Adrenal gland (tissue), 12 donors: ENCODE measurements around the gene STPG4. TPM values are rescaled to one million over a fixed set of nuclear protein-coding genes. Genes with fewer than 3 reads are reported as not detected.
A peak's percentile ranks its signal among the peaks of the same experiment; 100 is the strongest.

Experiments
- DNase-seq, 7 donors: peaks; one replicate each; pipeline ENCODE4 v3.0.0-alpha.2; 2019 to 2020
- H3K27ac ChIP-seq, 5 donors: fragments of 200-600 bp; sonication (generic) in 4 of 5; 1 replicate in 3 of 5; 2 replicates in 2 of 5; pipeline versions ENCODE4 v1.5.1 to v1.8.0; 2016 to 2020; ENCODE audit warnings: mild to moderate bottlenecking in 1 of 5
- H3K27me3 ChIP-seq: fragments of 200-600 bp; 2 replicates; pipeline ENCODE4 v1.8.0; 2021
- H3K36me3 ChIP-seq, 2 donors: fragments of 200-600 bp; replicated peaks in 1 of 2; 1 replicate in 1 of 2; 2 replicates in 1 of 2; pipeline versions ENCODE4 v1.5.1 to v1.8.0; 2018 to 2022
- H3K4me1 ChIP-seq, 2 donors: fragments of 200-600 bp; replicated peaks in 1 of 2; 1 replicate in 1 of 2; 2 replicates in 1 of 2; pipeline versions ENCODE4 v1.5.1 to v1.8.0; 2018 to 2021
- H3K4me3 ChIP-seq, 4 donors: fragments of 200-600 bp; sonication (generic) in 3 of 4; one replicate each; pipeline ENCODE4 v1.5.1; 2016 to 2018
- H3K9me3 ChIP-seq, 3 donors: fragments of 200-600 bp; sonication (generic) in 1 of 3; replicated peaks in 1 of 3; 1 replicate in 2 of 3; 2 replicates in 1 of 3; pipeline versions ENCODE4 v1.5.1 to v1.8.0; 2016 to 2021
- CTCF ChIP-seq, 6 experiments: fragments of 450-650 bp in 4 of 6; fragments of 200-600 bp in 2 of 6; sonication (generic) in 1 of 6; IDR thresholded peaks; 1 replicate in 5 of 6; 2 replicates in 1 of 6; pipeline versions ENCODE4 v1.5.1 to v1.8.0; 2016 to 2021; ENCODE audit warnings: antibody characterized with exemption in 6 of 6, mild to moderate bottlenecking in 2 of 6, moderate library complexity in 1 of 6
- POLR2A ChIP-seq, 2 donors: fragments of 450-650 bp; IDR thresholded peaks; one replicate each; pipeline ENCODE4 v1.6.1; 2017; ENCODE audit warnings: antibody characterized with exemption in 2 of 2, mild to moderate bottlenecking in 2 of 2, moderate library complexity in 1 of 2
- WGBS, 4 donors: extraction: QIAGEN DNeasy Blood & Tissue Kit in 2 of 4; methylation state at CpG; one replicate each; pipeline versions ENCODE4 v1.1.5 to v1.1.7; 2013 to 2017; 5-methylcytosine and 5-hydroxymethylcytosine counted together
- intact Hi-C, 2 donors: fragments of 100-400 bp; cut with DNase I; formaldehyde crosslinking; loops; one replicate each; pipeline versions ENCODE4 v1.14.1 to v1.15.0; 2022 to 2023
- polyA plus RNA-seq, 3 donors: library from polyadenylated mRNA; stranded (reverse); fragments of 200-250 nt in 2 of 3; fragments of 350-450 nt in 1 of 3; fragmentation: Illumina TruSeq in 1 of 3; extraction: RNeasy Lipid Tissue Mini Kit (QIAGEN cat#74804) in 1 of 3; gene quantifications; one replicate each; pipeline ENCODE4 v1.2.3, GENCODE V29; 2013 to 2014
- total RNA-seq, 9 donors: library from RNA; depleted of rRNA in 4 of 9; stranded (reverse); fragments of >200 nt in 4 of 9; fragments of 120-200 nt in 1 of 9; fragmentation: NEBNext Ultra II Directional in 1 of 9; extraction: Animal tissue kit (Norgen Biotek cat#: 25700) in 1 of 9; gene quantifications; one replicate each; pipeline versions ENCODE4 v1.1.0 to v1.2.4, GENCODE V29; 2013 to 2023
- donor health status: healthy with polysubstance abuse.
- donor health status: Bipolar disorder and iron deficiency.
- donor health status: DM: yes; HTN: yes; CAD: no.
- donor health status: DM: no; HTN: no; CAD: no.
- donor health status: DM: no; HTN: no; CAD: no.
- donor health status: DM: yes; HTN: yes; CAD: no.

The STPG4 gene
- total and polyA plus RNA-seq, 12 donors, result 0.24 to 0.28 TPM; not detected in 10

GRCh38 chr2:47165001-47165555 is 10.0 kb upstream of the STPG4 start:
- no peak for DNase-seq
- Histone ChIP-seq H3K4me1 (peaks cover 32 to 55% of the 10 kb centered on the region in 2 donors), H3K4me3 (no peak overlapping the region), H3K27me3 (no peaks in the 10 kb centered on the region), H3K36me3 (peaks cover 0 to 58% of the 10 kb centered on the region in 2 donors), H3K9me3 (no peaks in the 10 kb centered on the region), H3K27ac (no peak overlapping the region)
- intact Hi-C loops, result no loop called here
- TF ChIP-seq CTCF (IDR thresholded peaks at IDR 0.05) (no peak), POLR2A (IDR thresholded peaks at IDR 0.05) (no peak)

GRCh38 chr2:47162780-47163179 is 7.7 kb upstream of the STPG4 start:
- no peak for TF ChIP-seq POLR2A (IDR thresholded peaks at IDR 0.05)
- no peak for TF ChIP-seq CTCF (IDR thresholded peaks at IDR 0.05)
- peaks cover 25 to 40% of the 10 kb centered on the region in 2 donors for H3K4me1 ChIP-seq
- no peak for DNase-seq
- H3K36me3 ChIP-seq, result peaks cover 0 to 57% of the 10 kb centered on the region in 2 donors
- WGBS, 4 donors, result 73 to 89% (median 85%) methylated on average over 3 of the region's 3 CpGs
- H3K27me3 ChIP-seq, result no peaks in the 10 kb centered on the region
- H3K9me3 ChIP-seq, result no peaks in the 10 kb centered on the region
- peak overlapping the region in 1 of 5 donors; percentile 13 for H3K27ac ChIP-seq
- intact Hi-C loops, result no loop called here
- H3K4me3 ChIP-seq, result no peak overlapping the region

- TF ChIP-seq CTCF (IDR thresholded peaks at IDR 0.05) (no peak), POLR2A (IDR thresholded peaks at IDR 0.05) (no peak)
Observed at GRCh38 chr2:47161475-47161874, 6.4 kb upstream of the STPG4 start.

GRCh38 chr2:47160660-47161059 is 5.6 kb upstream of the STPG4 start:
- H3K4me3 ChIP-seq, result no peak overlapping the region
- DNase-seq, result no peak
- peaks cover 0 to 60% of the 10 kb centered on the region in 2 donors for H3K36me3 ChIP-seq
- TF ChIP-seq POLR2A (IDR thresholded peaks at IDR 0.05), result no peak
- TF ChIP-seq CTCF (IDR thresholded peaks at IDR 0.05), result no peak
- intact Hi-C loops, result no loop called here
- WGBS, 4 donors, result 94 to 100% (median 98%) methylated on average over 1 of the region's 1 CpG
- no peak overlapping the region for H3K27ac ChIP-seq
- H3K4me1 ChIP-seq, result peaks cover 9 to 22% of the 10 kb centered on the region in 2 donors
- no peaks in the 10 kb centered on the region for H3K9me3 ChIP-seq
- no peaks in the 10 kb centered on the region for H3K27me3 ChIP-seq

More at GRCh38 chr2:47161475-47161874, 6.4 kb upstream of the STPG4 start:
- Histone ChIP-seq H3K9me3 (no peaks in the 10 kb centered on the region), H3K27me3 (no peaks in the 10 kb centered on the region), H3K36me3 (peaks cover 0 to 60% of the 10 kb centered on the region in 2 donors), H3K4me3 (no peak overlapping the region), H3K27ac (no peak overlapping the region), H3K4me1 (peaks cover 16 to 30% of the 10 kb centered on the region in 2 donors)
- 82 to 92% (median 92%) methylated on average over 3 of the region's 3 CpGs for WGBS, 4 donors
- intact Hi-C loops, result no loop called here
- DNase-seq, result no peak
